GM12878 (cell line): ENCODE results near the gene E2F2. TPM values are rescaled to one million over a fixed set of nuclear protein-coding genes. Genes with fewer than 3 reads are reported as not detected.

ENCODE experiments used
- CREM ChIP-seq: IDR thresholded peaks from 2 replicates; pipeline ENCODE4 v1.6.1; 2014; ENCODE audit warnings: antibody characterized with exemption, low read depth
- EED ChIP-seq: sonication (generic); IDR thresholded peaks from 2 replicates; pipeline ENCODE4 v1.6.1; 2016; ENCODE audit warnings: antibody characterized with exemption, low read depth
- FOXM1 ChIP-seq: IDR thresholded peaks from 2 replicates; pipeline ENCODE4 v1.6.1; 2012; ENCODE audit warnings: low read depth, mild to moderate bottlenecking, inconsistent platforms, low read length, moderate library complexity
- MEF2A ChIP-seq: IDR thresholded peaks from 2 replicates; pipeline ENCODE4 v1.6.1; 2011; ENCODE audit warnings: low read depth, mild to moderate bottlenecking, low read length, moderate library complexity; ENCODE audit not compliant: insufficient read depth
- MTA3 ChIP-seq: IDR thresholded peaks from 2 replicates; pipeline ENCODE4 v1.6.1; 2012; ENCODE audit warnings: low read length, inconsistent platforms, borderline replicate concordance
- NBN ChIP-seq: fragments of 450-650 bp; IDR thresholded peaks from 2 replicates; pipeline ENCODE4 v1.6.1; 2016
- PBX3 ChIP-seq: IDR thresholded peaks from 2 replicates; pipeline ENCODE4 v1.6.1; 2011; ENCODE audit warnings: mild to moderate bottlenecking, low read depth, low read length, moderate library complexity; ENCODE audit not compliant: insufficient replicate concordance
- PML ChIP-seq: IDR thresholded peaks from 2 replicates; pipeline ENCODE4 v1.6.1; 2012; ENCODE audit warnings: low read length, inconsistent platforms
- RAD51 ChIP-seq: fragments of 450-650 bp; IDR thresholded peaks from 2 replicates; pipeline ENCODE4 v1.6.1; 2016; ENCODE audit warnings: moderate library complexity, mild to moderate bottlenecking, inconsistent platforms
- RUNX3 ChIP-seq: IDR thresholded peaks from 2 replicates; pipeline ENCODE4 v1.6.1; 2012; ENCODE audit warnings: low read length, inconsistent platforms
- SKIL ChIP-seq: fragments of 450-650 bp; IDR thresholded peaks from 2 replicates; pipeline ENCODE4 v1.6.1; 2017; ENCODE audit warnings: mild to moderate bottlenecking, low read depth, inconsistent platforms; ENCODE audit not compliant: poor library complexity, severe bottlenecking
- SMARCA5 ChIP-seq: fragments of 450-650 bp; IDR thresholded peaks from 2 replicates; pipeline ENCODE4 v1.6.1; 2017; ENCODE audit warnings: mild to moderate bottlenecking
- TBL1XR1 ChIP-seq: IDR thresholded peaks from 2 replicates; pipeline ENCODE4 v1.6.1; 2012; ENCODE audit warnings: low read depth, low read length, improper control_type of control experiment
- WRNIP1 ChIP-seq: IDR thresholded peaks from 2 replicates; pipeline ENCODE4 v1.6.1; 2011; ENCODE audit warnings: low read depth, low read length, improper control_type of control experiment, borderline replicate concordance
- YY1 ChIP-seq: IDR thresholded peaks from 2 replicates; pipeline ENCODE4 v1.6.1; 2011; ENCODE audit warnings: low read depth, mild to moderate bottlenecking, low read length
- ZNF274 ChIP-seq: IDR thresholded peaks from one replicate; pipeline ENCODE4 v1.8.0; 2011; ENCODE audit not compliant: insufficient read length, insufficient read depth
- polyA plus RNA-seq, 11 experiments: library from polyadenylated mRNA; depleted of rRNA in 4 of 11; unstranded in 6 of 11; stranded (reverse) in 5 of 11; fragments of >200 nt; fragmentation: Nextera tagmentation in 4 of 11; fragmentation: Illumina TruSeq in 1 of 11; extraction: Ambion mirVana in 4 of 11; extraction: Trizol in 1 of 11; gene quantifications; 1 replicate in 1 of 11; 2 replicates in 10 of 11; pipeline versions ENCODE4 v1.2.1 to v1.2.3, GENCODE V29; 2011 to 2016; ENCODE audit warnings: inconsistent platforms in 2 of 11, missing spikeins in 2 of 11, low read depth in 1 of 11
- total RNA-seq, 4 experiments: library from RNA; depleted of rRNA in 3 of 4; stranded (reverse); fragments of >200 nt in 3 of 4; fragmentation: Illumina TruSeq in 1 of 4; extraction: Trizol in 1 of 4; gene quantifications; 2 replicates each; pipeline versions ENCODE4 v1.2.1 to v1.2.3, GENCODE V29; 2013 to 2021

The E2F2 gene
- total and polyA plus RNA-seq, 10 of the 15 experiments (the other 5 are each of a cell fraction or from before 2014, with no cell fraction given), result 3.8 to 27.2 (median 14.6) TPM

DNA sequence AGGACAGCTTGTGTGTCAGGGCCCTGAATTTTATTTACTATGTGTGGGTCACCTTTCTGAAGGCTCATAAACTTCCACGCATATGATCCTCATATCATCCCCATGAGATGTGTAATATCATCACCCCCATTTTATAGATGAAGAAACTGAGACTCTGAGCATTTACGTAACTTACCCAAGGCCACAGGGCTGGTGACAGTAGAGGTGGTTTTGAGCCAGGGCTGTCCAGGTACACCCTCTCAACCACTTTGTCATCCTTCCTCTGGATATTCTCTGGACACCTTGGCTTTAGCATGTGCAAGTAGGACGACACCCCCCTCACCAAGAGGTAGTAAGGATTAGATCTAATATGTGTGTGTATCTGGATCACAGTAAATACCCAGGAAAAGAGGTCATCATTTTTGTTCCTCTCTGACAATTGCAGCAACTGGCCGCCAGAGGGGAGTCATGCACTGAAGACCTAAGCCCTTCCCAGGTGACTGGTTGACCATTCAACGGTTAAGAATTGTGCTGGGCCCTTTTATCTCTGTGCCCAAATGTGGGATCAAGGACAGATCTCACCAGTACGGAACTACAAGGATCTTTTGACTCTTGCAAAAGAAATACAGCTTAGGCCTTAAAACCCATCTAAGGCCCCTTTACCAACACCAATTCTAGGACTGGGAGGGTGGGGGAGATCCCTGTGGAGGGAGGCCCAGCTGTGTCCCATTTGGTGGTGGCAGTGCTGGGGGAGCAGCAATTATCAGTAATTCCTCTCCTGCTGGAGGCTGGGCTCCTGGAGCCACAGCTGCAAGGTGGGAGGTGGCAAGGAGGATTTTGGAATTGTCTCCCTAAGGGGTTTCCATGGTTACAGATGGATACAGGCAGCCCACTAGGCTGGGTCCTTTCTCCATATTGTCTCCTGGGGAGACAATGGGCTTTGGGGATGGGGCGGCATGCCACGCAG is 13.7 kb upstream of the E2F2 start (continued):
- TF ChIP-seq SKIL (no peak), PBX3 (no peak), NBN (peak; percentile 54; the same call in 1 of the 2 replicates), RAD51 (no peak), MTA3 (no peak), WRNIP1 (no peak), EED (no peak), TBL1XR1 (no peak), CREM (no peak), RUNX3 (peak; percentile 22), YY1 (peak; percentile 82), PML (no peak), SMARCA5 (peak; percentile 80; the same call in 1 of the 2 replicates), ZNF274 (no peak), FOXM1 (peak; percentile 70; the same call in 1 of the 2 replicates), MEF2A (0 out of 2 replicates have a peak, but pooled peaks have one; percentile 43)
